Neuronal stem cell (in vitro differentiated cells): ENCODE measurements around the gene HDAC4.
A peak's percentile ranks its signal among the peaks of the same experiment; 100 is the strongest.

Source experiments
- DNase-seq: peaks from one replicate; pipeline ENCODE4 v3.0.0-alpha.2; 2013; ENCODE audit warnings: low spot score
- H2AFZ ChIP-seq: one replicate; pipeline ENCODE4 v1.6.1; 2013; ENCODE audit warnings: mild to moderate bottlenecking, low read length, inconsistent platforms
- H2AK5ac ChIP-seq: 2 replicates; pipeline ENCODE4 v1.6.1; 2013; ENCODE audit warnings: low read depth, mild to moderate bottlenecking, inconsistent platforms, low read length, moderate library complexity, mixed read lengths
- H2BK120ac ChIP-seq: 2 replicates; pipeline ENCODE4 v1.6.1; 2013; ENCODE audit warnings: low read depth, mild to moderate bottlenecking, inconsistent platforms, low read length, moderate library complexity, mixed read lengths
- H2BK12ac ChIP-seq: one replicate; pipeline ENCODE4 v1.6.1; 2013; ENCODE audit warnings: low read length, inconsistent platforms
- H2BK15ac ChIP-seq: 2 replicates; pipeline ENCODE4 v1.6.1; 2013; ENCODE audit warnings: mild to moderate bottlenecking, low read length, inconsistent platforms, mixed read lengths
- H2BK5ac ChIP-seq: one replicate; pipeline ENCODE4 v1.6.1; 2013; ENCODE audit warnings: inconsistent platforms, mild to moderate bottlenecking, low read length, moderate library complexity
- H3K14ac ChIP-seq: one replicate; pipeline ENCODE4 v1.6.1; 2013; ENCODE audit warnings: low read length, inconsistent platforms
- H3K18ac ChIP-seq: 2 replicates; pipeline ENCODE4 v1.6.1; 2013; ENCODE audit warnings: low read length, inconsistent platforms
- H3K23ac ChIP-seq: 2 replicates; pipeline ENCODE4 v1.6.1; 2013; ENCODE audit warnings: low read depth, mild to moderate bottlenecking, mixed read lengths, low read length, inconsistent platforms; ENCODE audit not compliant: poor library complexity
- H3K27ac ChIP-seq: replicated peaks from 3 replicates; pipeline ENCODE4 v1.5.1; 2013; ENCODE audit warnings: low read length, inconsistent platforms
- H3K27me3 ChIP-seq, 3 experiments: 2 replicates each; pipeline ENCODE4 v1.6.1; 2013; ENCODE audit warnings: low read length in 3 of 3, mild to moderate bottlenecking in 2 of 3, inconsistent platforms in 1 of 3, low read depth in 1 of 3, mixed read lengths in 1 of 3, moderate library complexity in 1 of 3; ENCODE audit not compliant: control insufficient read depth in 3 of 3, insufficient read depth in 3 of 3
- H3K36me3 ChIP-seq, 2 donors: replicated peaks in 1 of 2; 2 replicates each; pipeline ENCODE4 v1.6.1; 2013; ENCODE audit warnings: low read length in 2 of 2; ENCODE audit not compliant: control insufficient read depth in 2 of 2, insufficient read depth in 2 of 2
- H3K4ac ChIP-seq: 2 replicates; pipeline ENCODE4 v1.6.1; 2013; ENCODE audit warnings: inconsistent platforms, mild to moderate bottlenecking, low read length, moderate library complexity
- H3K4me1 ChIP-seq, 2 donors: 1 replicate in 1 of 2; 2 replicates in 1 of 2; pipeline ENCODE4 v1.6.1; 2013; ENCODE audit warnings: low read length in 2 of 2, low read depth in 1 of 2; ENCODE audit not compliant: control insufficient read depth in 2 of 2, insufficient read depth in 1 of 2
- H3K4me2 ChIP-seq: one replicate; pipeline ENCODE4 v1.6.1; 2013; ENCODE audit warnings: mild to moderate bottlenecking, low read length, inconsistent platforms; ENCODE audit not compliant: insufficient read depth, poor library complexity, severe bottlenecking
- H3K4me3 ChIP-seq, 2 donors: 2 replicates each; pipeline ENCODE4 v1.5.1; 2013; ENCODE audit warnings: low read length in 2 of 2, mild to moderate bottlenecking in 2 of 2, inconsistent platforms in 1 of 2, moderate library complexity in 1 of 2
- H3K79me1 ChIP-seq: one replicate; pipeline ENCODE4 v1.6.1; 2013; ENCODE audit warnings: low read depth, mild to moderate bottlenecking, inconsistent platforms, low read length, moderate library complexity
- H3K9ac ChIP-seq: one replicate; pipeline ENCODE4 v1.6.1; 2013; ENCODE audit warnings: mild to moderate bottlenecking, low read depth, low read length, inconsistent platforms; ENCODE audit not compliant: poor library complexity
- H3K9me3 ChIP-seq, 2 donors: replicated peaks in 1 of 2; 2 replicates each; pipeline versions ENCODE3 to v1.6.1; 2013; ENCODE audit warnings: low read length in 2 of 2, mild to moderate bottlenecking in 2 of 2, inconsistent platforms in 1 of 2, low read depth in 1 of 2, mixed read lengths in 1 of 2, moderate library complexity in 1 of 2; ENCODE audit not compliant: control insufficient read depth in 2 of 2, insufficient read depth in 1 of 2
- H4K8ac ChIP-seq: one replicate; pipeline ENCODE4 v1.6.1; 2013; ENCODE audit warnings: low read depth, mild to moderate bottlenecking, inconsistent platforms, low read length, moderate library complexity
- H4K91ac ChIP-seq: one replicate; pipeline ENCODE4 v1.6.1; 2013; ENCODE audit warnings: low read length, low read depth, mild to moderate bottlenecking, inconsistent platforms; ENCODE audit not compliant: poor library complexity
- WGBS, 2 donors: extraction: QIAGEN DNeasy Blood & Tissue Kit; methylation state at CpG; one replicate each; pipeline ENCODE4 v1.1.7; 2013; ENCODE audit warnings: missing lambda C conversion rate in 2 of 2, mixed read lengths in 1 of 2; ENCODE audit not compliant: insufficient read length in 2 of 2, insufficient replicate concordance in 1 of 2; ENCODE audit errors: extremely low coverage in 2 of 2; 5-methylcytosine and 5-hydroxymethylcytosine counted together

Gene HDAC4

DNA sequence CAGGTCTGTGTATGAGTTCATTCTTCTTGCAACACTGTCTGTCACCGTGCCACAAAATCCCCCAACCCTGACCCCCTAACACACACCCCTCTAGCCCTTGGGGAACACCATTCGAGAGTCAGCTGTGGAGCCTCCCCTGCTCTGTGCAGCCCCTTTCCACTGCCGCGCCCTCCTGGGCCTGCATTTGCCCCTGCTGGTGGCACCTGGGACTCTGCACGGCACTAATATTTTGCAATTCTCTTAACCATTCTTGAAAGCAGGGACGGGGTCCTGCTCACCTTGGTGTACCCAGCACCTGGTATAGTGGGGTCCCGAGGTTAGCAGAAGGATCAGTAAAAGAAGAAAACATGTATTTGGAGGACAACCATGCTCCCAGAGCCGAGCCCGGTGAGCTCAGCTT lies 124.0 kb downstream of the HDAC4 start:
- no peaks in the 10 kb centered on the region for H3K36me3 ChIP-seq
- no peak overlapping the region for H3K23ac ChIP-seq
- no peak overlapping the region for H2AFZ ChIP-seq
- peaks cover 20 to 22% of the 10 kb centered on the region in 2 donors for H3K4me1 ChIP-seq
- H3K9ac ChIP-seq, result no peak overlapping the region
- H2BK15ac ChIP-seq, result peak overlapping the region; percentile 26
- H3K9me3 ChIP-seq, result no peaks in the 10 kb centered on the region
- no peak overlapping the region for H3K4me3 ChIP-seq
- H2BK12ac ChIP-seq, result no peak overlapping the region
- no peak overlapping the region for H2BK5ac ChIP-seq
- no peak overlapping the region for H3K14ac ChIP-seq
- no peak overlapping the region for H3K4me2 ChIP-seq
- H3K4ac ChIP-seq, result no peak overlapping the region
- peaks cover 21% of the 10 kb centered on the region for H3K79me1 ChIP-seq
- DNase-seq, result no peak
- H2AK5ac ChIP-seq, result peak overlapping the region; percentile 76
- whole genome bisulfite sequencing, 2 donors, result no CpG with 5 or more reads among the region's 9 CpGs
- no peak overlapping the region for H2BK120ac ChIP-seq
- peak overlapping the region; percentile 77 for H3K18ac ChIP-seq
- no peaks in the 10 kb centered on the region for H3K27me3 ChIP-seq
- H3K27ac ChIP-seq, result no peak overlapping the region
- no peak overlapping the region for H4K8ac ChIP-seq
- H4K91ac ChIP-seq, result no peak overlapping the region

DNA sequence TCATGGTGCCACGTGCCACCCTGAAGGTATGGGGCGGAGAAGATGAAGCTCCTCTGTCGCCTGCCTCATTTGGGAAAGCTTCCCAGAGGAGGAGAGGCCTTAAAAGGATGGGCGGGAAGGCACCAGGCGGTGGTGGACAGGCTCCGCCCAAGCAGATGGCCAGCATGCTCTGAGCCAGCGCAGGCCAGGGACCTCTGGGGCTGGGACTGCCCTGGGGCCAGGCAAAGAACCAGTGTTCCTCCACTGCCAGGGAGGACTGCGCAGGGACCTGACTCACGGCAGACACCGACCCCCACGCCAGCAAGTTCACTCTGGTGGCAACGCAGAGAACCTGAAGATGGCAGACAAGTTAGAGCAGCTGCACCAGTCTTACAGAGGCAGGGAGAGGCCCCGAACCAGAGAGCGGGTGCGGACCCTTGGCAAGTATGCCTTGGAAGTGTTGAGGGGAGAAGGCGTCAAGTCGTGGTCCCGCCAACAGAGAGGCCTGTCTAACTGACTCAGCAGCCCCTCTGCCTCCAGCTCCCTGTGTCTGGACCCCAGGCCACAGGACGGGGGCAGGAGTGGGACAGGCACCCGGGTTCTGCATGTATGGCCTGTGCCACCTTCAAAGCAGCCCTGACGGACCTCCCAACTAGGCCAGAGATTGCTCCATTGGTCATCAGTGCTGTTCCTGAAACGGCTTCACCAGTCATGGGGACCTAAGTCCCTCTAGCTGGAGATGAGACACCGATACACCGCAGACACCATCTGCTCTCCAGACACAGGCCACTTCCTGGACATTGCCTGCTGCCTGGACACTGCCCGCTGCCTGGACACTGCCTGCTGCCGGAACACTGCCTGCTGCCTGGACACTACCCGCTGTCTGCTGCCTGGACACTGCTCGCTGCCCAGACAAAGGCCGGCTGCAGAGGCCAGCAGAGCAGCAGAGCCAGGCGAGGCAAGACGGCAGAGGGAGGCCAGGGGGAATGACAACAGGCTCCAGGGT lies 124.7 kb downstream of the HDAC4 start:
- Histone ChIP-seq H3K4me3 (no peak overlapping the region), H4K91ac (peak overlapping the region; percentile 57), H3K79me1 (peaks cover 19% of the 10 kb centered on the region), H3K9me3 (no peaks in the 10 kb centered on the region), H3K18ac (peak overlapping the region; percentile 91), H3K4me2 (no peak overlapping the region), H2BK15ac (peak overlapping the region; percentile 26), H2BK5ac (no peak overlapping the region), H4K8ac (no peak overlapping the region), H3K9ac (peak overlapping the region; percentile 32), H2AK5ac (peak overlapping the region; percentile 76), H2AFZ (no peak overlapping the region), H2BK12ac (no peak overlapping the region), H3K27ac (no peak overlapping the region), H3K23ac (peak overlapping the region; percentile 29), H2BK120ac (no peak overlapping the region), H3K14ac (no peak overlapping the region), H3K4ac (no peak overlapping the region), H3K27me3 (no peaks in the 10 kb centered on the region), H3K4me1 (peaks cover 20 to 25% of the 10 kb centered on the region in 2 donors), H3K36me3 (no peaks in the 10 kb centered on the region)
- DNase-seq, result no peak
- WGBS, 2 donors, result no CpG with 5 or more reads among the region's 31 CpGs

DNA sequence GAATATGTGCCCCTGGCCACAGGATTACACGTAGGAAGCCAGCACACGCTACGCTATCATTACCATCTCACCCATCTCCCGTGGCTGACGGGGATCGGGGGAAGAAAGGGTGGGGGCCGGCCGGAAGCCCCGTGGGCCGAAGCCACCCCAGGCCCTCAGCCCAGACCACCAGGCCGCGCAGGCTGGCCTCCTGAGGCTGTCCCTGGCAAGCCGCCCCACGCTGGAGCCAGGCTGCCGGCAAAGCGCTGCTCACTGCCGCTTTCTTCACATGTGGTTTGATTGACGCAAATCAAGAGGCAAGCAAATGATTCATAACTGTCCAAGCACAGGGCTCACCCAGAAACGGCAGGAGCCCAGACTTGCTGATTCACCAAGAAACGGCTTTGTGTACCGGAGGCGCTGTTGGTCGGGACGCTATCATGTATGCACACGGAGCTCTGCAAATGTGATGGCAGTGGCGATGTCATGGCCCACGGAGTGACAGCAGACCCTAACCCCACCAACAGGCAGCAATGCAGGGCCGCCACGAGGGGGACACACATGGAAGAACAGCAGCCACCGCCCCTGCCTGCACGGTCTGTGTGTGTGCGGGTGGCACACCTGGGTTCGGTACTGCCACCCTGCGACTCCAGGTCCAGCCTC lies 125.7 kb downstream of the HDAC4 start:
- DNase-seq, result no peak
- Histone ChIP-seq H4K8ac (no peak overlapping the region), H3K4ac (no peak overlapping the region), H3K79me1 (peaks cover 19% of the 10 kb centered on the region), H3K23ac (peak overlapping the region; percentile 29), H3K14ac (peak overlapping the region; percentile 83), H3K9ac (peak overlapping the region; percentile 63), H2BK15ac (peak overlapping the region; percentile 16), H2AK5ac (peak overlapping the region; percentile 73), H3K27ac (peak overlapping the region; percentile 51), H3K36me3 (no peaks in the 10 kb centered on the region), H2BK12ac (no peak overlapping the region), H4K91ac (no peak overlapping the region), H2BK120ac (no peak overlapping the region), H3K9me3 (no peaks in the 10 kb centered on the region), H2BK5ac (no peak overlapping the region), H3K4me1 (peaks cover 20 to 23% of the 10 kb centered on the region in 2 donors), H2AFZ (no peak overlapping the region), H3K4me2 (no peak overlapping the region), H3K18ac (peak overlapping the region; percentile 89), H3K4me3 (no peak overlapping the region), H3K27me3 (no peaks in the 10 kb centered on the region)
- WGBS, 2 donors, result no CpG with 5 or more reads among the region's 34 CpGs
